Left renal cortex interstitium (tissue), 4 donors: ENCODE results near the gene TMEM255A. TPM values are rescaled to one million over a fixed set of nuclear protein-coding genes. Genes with fewer than 3 reads are reported as not detected.

Experiments used
- DNase-seq, 4 donors: peaks; one replicate each; pipeline ENCODE4 v3.0.0-alpha.2; 2013; ENCODE audit warnings: low read depth in 4 of 4, low spot score in 2 of 4, missing footprints in 1 of 4
- polyA plus RNA-seq, 4 donors: library from polyadenylated mRNA; unstranded; fragments of 120-200 nt; gene quantifications; one replicate each; pipeline ENCODE4 v1.2.1, GENCODE V29; 2013; ENCODE audit not compliant: insufficient read length in 4 of 4

The TMEM255A gene
- polyA plus RNA-seq, 4 donors = 0.25 to 0.95 (median 0.52) TPM

DNA sequence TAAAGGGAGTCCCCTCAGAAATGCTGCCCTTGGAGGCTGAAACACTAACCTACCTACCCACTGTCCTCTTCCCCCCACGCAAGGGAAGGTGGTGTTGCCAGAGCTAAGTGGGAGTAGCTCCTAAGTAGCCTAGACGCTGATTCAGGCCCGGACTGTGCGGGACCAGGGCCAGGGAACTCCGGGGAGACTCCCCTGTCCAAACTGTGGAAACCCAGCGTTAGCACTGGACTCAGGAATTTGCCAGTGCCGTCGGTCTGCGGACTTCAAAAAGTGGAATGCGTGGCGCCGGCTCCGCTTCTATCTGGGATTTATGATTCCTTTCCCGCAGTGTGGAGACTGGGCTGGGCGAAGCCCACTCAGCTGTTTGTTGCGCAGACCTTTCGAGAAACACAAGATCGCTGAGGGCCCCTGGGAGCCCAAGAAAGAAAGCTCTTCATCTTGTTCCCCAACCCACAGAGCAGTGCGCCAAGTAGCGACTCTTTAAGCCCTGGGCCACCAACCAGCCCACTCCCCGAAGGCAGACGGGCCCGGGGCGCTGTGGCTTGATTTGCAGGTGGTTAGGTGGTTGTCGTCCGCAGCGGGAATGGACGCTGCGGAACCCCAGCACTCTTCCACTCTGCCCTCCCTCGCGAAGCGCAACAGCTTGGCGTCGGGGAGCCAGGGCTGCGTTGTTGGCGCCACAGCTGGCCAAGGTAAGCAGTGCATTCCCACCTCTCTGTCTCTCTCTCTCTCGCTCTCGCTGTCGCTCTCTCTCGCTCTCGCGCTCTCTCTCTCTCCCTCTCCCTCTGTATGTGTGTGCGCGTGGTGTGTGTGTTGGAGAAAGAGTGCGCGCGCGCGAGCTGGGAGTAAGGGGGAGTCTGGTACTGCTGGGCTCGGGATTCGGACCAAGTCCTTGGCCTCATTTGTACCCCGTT lies 2.0 kb downstream of the TMEM255A start:
- peak in 1 of 4 donors; percentile 35 for DNase-seq

DNA sequence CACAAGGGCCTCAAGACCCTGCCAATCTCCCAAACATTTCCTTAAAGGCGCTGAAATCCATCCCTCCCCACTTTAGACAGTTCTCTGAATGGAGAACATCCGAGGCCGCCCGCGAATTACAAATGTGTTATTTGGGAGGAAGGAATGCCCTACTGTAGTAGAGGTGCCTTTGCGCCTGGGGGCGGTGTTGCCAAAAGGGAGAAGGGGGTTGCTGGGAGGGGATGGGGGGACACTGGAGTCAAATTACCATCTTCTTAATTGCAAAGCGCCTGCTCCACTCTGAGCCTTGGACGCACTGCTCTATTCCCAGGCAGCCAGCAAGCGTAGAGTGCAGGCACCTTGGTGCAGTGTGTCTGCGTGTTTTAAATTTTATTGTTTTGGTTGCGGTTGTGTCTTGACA lies 2.7 kb downstream of the TMEM255A start:
- no peak for DNase-seq

DNA sequence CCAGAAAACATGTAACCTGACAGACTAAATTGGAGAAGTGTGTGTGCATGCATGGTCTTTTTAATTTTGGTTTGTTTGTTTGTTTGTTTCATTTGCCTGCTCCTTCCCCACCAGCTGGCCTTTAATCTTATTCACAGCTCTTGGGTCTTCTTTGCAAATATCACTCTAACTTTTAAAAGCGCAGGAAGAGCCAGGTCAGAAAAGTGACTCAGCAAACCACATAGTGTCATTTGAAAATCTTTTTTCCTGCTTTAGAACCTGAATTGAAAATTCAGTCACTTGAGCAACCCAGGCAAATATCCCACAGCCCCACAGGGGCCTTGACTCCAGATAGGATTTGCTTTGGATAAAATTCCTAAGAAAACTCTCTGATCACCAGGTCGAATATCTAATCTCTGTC lies 4.6 kb downstream of the TMEM255A start:
- DNase-seq = no peak

DNA sequence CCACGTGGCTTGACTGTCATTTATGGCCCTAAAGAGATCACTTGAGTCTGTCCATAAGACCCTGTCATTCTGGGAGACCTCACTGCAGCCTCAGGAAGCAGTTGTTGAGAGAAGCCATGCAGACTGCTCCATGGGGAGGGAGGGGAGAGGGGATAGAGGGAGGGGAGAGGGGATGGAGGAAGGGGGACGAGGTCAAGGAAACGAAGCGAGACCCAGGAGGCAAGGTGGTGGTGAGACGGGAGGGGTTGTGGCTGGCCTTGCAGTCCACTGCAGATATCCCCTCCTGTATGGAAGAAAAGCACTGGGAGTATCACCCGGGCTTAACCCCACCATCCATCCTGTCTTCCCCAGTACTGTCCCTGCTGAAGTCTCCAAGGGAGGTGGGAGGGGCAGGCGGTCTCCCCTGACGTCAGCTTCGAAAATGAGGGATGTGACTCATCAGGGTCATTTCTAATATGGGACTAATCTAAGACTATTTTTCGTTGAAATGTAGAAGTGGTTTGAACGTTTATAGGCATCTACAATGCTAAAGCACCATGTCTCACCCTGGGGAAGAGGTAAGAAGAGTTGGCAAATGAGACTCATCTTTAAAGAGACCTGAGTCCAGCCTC lies 5.6 kb downstream of the TMEM255A start:
- no peak for DNase-seq

DNA sequence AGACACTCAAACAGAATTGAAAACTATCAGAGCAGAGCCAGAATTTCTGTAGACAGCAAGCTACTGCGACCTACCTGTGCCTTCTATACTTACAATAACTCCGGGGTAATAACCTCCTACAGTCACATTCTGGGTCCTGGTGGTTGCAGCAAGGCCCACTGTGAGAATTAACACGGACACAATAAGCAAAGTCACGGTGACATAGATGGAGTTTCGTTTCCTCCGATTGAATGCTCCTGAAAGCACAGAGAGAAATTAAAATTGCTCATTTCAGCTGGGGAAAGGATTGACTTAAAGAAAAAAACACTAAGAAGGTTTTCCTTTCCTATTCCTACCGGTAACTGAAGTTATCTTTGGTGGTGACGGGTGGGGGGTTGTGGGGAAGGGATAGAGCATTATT lies 7.0 kb downstream of the TMEM255A start:
- no peak for DNase-seq

DNA sequence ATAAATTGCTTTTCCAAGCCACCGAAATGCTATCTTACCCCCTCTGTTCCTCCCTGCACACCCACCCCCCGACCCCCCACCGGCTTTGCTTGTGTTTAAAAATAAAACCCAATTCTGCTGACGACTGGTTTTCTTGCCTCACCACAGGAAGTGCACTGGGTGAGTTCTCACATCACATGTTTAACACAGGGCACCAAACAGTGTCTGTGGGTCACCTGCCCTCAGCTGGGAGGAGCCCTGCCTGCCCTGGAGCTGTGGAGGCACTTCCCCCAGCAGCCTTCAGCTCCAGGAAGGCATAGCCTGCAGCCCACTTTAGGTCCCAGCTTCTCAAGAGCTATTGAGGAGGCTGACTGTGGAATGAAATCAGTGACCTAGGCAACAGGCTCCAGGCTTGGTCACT lies 8.8 kb downstream of the TMEM255A start:
- DNase-seq = no peak

DNA sequence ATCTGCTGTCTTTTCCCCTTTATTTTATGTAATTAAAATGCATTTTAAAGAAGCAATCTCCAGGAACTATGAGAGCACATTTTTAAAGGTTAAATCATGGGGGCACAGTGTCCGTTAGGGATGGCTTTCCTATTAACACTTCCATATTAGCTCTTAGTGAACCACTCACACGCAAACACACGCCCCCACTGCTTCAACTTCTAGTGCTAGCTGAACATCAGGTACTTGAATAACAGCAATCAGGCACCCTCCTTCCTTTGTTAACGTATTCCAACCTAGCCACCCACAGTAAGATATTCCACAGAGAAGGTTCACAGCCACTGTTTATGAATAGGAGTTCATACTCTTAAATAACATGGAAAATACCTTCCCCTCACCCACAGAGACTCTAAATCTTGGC lies 9.3 kb downstream of the TMEM255A start:
- no peak for DNase-seq

DNA sequence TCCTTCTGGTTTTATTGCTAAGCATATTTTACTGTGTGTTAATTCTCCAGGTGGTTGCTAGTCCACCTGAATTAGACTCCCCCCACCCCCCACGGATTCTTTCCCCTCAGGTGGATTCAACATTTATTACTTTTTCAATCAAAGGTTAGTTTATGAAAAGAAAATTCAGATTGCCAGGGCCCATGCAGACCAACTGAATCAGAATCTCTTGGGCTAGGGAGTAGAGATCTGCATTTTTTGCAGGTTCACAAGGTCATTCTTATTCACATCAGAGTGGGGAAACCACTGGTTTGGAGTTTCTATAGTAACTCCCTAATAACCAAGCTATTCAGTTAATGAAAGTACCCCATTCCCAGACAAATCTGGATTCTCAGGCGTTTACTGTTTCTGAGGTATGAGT lies 9.8 kb downstream of the TMEM255A start:
- DNase-seq = no peak

DNA sequence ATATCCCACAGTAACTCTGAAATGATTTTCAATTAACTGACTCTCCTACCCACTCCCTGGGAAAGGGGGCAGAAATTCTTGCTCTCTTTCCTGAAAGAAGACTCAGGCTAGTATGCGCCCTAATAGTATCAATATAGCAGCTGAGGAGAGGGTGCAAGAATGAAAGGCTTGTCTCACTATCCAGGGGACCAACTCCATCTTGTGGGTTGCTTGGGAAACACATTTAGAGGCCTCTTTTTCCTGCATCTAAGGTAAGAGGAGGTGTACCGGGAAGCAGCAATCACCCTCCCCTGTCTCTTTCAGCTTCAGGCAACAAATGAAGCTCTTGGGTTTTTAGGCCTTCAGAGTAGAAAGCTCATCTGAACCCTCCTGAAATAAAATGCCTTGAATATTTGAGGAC lies 11.3 kb downstream of the TMEM255A start:
- DNase-seq = no peak

DNA sequence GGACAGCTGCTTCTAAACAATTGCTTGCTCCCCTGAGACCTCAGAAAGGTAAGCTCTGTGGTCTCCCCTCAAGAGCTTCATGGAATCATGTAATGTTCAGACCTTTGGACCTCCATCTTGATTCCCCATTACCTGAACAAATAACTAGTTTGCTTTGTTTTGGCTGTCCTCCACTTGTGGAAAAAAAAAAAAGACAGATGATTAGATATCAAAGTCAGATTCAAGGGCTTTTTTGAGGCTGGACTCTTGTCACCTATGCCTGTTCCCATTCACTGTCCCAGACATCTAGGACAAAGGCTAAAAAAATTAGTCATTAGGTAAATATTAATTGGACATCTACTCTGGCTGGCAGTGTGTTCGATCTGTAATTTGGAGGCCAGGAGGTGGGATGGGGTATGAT lies 13.3 kb downstream of the TMEM255A start:
- DNase-seq = no peak

DNA sequence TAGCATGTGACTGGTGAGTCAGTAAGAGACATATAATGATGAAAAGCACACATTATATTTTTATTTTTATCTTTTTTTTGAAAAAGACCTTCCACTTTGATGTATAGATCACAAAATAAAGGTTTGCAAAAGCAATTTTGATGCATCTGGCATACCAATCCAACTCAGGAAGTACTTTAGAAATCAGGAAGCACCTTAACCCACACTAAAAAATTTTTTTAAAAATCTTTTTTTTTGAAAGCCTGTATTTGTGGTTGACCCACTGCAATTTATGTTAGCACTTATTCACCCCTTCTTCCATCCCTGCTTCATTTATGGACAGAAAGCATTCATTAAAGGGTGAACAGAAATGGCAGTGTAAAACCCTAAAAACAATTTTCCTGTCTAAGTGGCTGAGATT lies 16.6 kb downstream of the TMEM255A start:
- DNase-seq = no peak

DNA sequence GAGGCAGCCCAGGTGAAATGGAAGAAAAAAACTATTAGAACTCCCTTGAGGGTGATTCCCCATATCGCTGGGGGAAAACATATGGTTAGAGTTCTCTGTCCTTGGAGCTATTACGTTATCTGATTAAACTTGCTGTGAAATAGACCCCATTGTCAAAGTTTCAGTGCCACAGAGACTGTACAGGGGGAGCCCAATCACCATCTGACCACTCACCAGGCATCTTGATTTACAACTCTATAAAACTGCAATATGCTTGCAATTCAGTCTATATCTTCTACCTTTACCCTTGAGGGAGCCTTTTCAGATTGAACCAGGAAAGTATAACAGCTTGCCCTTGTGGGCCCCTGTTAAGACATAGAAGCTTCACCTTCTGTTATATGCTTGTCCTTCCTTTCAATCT lies 18.2 kb downstream of the TMEM255A start:
- DNase-seq = no peak

DNA sequence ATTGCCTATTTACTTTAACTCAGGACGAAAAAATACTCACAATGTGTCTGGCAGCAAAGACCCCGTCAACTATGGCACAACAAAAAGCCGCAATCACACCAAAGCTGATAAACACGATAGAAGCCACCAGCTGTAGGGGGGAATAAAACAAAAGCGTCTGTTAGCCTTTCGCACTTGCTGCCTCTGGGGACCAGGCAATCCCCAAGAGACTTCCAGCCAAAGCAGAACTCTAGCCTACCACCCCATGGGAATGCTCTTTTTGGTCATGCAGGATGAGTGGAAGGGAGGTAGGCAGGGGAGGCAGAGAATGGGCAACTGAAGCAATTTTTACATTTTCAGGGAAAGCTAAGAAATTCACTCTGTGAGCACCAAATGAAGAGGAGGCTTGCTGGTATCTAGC lies 20.1 kb downstream of the TMEM255A start:
- DNase-seq = no peak

DNA sequence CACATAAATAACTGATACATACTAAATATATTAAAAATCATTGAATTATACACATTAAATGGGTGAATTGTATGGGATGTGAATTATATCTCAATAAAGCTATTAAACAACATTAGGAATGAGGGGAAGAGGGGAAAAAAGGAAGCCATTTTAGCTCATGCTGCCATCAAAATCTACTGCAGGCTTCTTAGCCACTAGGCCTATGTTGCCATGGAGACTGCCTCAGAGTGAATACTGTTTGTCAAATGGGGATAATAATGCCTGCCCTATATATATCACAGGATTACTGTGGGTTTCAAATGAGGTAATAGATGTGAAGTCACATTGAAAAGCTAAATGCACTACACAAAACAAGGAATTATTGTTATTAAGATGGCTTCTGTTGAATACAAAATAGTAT lies 21.2 kb downstream of the TMEM255A start:
- no peak for DNase-seq

DNA sequence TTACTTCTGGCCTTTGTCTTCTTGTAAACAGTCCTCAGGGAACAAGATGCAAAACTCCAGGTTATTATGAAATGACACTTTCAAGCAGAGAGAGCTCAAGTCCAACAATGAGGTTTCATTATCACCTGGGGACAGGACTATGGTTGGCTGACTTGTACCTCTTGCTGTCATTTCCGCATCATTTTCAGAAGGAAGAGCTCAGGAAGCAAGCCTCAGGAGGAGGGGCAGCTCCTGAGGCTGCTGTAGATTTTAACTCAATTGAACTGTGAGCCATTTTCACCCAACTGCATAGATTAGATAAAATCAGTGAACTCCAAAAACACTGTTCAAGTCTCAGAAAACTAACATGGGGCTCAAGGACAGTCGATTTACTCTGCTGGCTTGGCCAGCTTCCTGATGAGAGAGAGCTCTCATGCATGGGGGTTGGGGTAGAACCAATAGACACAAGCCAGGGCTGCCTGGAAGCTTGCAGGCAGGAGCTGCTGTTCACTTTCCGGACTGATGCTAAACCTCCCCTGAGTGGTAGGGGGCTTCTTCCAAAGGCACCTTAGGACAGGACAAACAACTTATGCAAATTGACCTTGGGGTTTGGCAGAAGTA lies 23.6 kb downstream of the TMEM255A start:
- no peak for DNase-seq

DNA sequence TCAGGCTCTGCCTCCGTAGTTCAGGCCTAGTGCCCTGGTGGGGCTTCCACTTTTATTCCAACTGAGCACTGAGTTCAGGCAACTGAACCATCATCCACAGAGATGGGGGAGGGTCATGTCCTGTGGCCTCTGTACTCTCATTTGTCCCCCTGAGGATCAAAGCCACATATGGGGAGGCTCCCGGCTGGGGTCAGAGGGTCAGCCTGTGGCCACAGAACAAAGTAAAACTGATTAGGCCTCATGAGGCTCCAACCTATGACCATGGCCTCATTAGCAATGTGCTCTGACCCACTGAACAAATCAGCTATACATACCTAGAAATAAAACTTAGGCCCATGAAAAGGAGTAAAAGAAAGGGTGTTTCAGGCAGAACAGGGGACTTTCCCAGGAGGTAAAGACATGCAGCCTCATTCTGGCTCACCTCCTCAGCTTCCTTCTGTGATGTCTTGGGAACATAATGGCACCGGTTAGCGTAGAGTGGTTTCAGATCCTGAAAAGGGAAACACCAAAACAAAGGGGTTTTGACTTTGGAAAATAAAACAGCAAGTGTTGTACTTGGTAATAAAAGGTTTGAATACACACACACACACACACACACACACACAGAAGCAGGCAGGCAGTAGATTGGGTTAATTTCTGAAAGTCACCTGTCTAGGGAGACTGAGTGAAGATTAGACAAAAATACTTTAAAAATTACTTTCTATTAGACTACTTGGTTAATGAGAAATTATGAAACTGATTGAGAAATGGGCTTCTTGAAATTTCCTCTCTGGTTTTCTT lies 24.3 kb downstream of the TMEM255A start:
- no peak for DNase-seq

DNA sequence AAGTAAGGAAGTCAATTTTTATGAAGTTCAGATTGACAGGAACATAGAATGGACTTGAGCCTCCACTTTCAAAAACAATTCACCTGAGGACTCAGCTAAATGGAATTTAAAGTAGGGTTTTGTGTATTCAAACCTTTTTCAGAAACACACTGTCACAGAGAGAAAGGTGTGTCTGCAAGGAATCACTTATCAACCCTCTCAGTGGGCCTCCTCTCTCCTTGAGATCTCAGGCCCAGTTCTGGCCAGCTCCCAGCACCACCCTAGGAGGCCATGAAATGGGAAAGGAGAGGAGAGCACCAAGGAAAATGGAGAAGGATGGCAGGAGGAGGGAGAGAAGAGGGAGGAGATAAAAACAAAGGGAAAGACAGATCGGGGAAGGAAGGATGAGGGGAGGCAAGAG lies 28.6 kb downstream of the TMEM255A start:
- no peak for DNase-seq

DNA sequence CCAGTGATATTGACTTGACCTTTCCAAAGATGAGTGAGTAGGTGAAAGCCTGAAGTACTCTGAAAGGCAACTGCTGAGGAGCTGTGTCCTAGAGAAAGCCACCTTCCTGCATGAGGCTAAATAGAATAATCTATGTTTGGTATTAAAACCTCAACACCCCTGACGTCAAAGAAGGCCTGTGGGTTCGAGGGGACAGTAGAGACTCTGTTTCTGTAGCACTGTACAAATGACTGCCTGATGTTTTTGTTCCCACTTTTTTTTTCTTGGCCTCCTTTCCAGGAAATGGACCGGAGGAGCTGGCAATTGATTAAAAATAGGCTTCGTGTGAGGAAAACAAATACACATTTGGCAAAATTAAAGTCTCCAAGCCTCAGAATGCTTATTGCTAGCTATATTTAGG lies 29.5 kb downstream of the TMEM255A start:
- DNase-seq = no peak

DNA sequence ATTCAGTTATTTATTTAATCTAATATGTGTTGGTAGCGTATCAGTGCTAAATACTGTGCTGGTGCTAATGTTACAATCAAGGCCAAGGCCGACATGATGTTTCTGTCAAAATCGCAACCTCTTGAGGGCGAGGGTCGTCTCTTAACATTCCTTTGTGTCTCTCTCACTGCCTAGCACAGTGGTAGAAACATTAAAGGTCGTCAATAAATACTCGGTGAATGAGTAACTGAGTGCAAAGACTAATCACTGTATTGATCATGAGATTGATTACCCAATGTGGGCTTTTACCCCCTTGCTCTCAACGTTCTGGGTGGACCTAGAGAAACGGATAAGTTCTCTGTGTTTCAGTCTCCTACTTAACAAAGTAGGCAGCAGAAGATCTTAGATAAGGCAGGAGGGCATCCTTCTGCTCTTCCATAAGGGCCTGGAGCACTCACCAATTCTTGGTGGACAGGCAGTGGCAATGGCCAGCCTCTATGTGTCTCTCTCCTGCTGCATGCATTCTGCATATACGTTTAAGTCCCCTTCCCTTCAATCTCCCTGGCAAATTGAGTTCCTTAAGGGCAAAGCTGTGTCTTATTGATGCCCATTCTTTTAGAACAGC lies 30.1 kb downstream of the TMEM255A start:
- no peak for DNase-seq

DNA sequence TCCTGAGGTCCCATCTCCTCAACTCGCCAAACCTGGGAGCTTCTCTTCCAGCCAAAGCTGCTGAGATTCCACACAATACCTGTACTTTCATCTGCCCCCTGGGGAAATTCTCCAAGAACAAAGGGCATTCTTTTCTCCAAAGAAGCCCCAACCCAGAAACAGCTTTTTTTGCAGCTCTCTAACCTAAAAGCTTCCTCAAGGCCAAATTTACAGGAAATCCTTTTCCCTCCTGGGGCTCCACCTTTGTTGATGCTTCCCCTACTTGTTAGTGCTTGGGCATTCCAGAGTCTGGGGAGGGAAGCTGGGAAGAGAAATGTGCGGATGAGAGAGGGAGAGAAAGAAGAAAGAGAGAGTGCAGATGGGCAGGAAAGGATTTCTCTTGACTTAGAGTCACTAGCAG lies 36.3 kb downstream of the TMEM255A start:
- no peak for DNase-seq

DNA sequence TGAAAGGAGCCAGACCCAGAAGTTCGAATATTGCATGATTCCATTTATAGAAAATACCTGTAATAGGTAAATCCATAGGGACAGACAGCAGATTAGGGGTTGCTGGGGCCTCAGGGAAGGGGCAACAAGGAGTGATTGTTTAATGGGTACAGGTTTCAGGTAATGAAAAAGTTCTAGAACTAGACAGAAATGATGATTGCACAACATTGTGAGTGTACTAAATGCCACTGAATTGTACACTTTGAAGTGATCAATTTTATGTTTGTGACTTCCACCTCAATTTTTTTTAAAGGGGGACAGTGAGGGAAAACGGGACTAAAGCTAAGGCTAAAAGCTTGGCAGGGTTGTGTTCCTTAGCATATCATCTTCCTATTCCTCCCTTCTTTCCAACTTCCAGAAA lies 37.1 kb downstream of the TMEM255A start:
- no peak for DNase-seq
